HG02970 (cell line): Measurements from ENCODE around the gene ADCY7.

ENCODE experiments used
- ATAC-seq: cut with Tn5 transposase; IDR thresholded peaks from one replicate; pipeline ENCODE4 v1.9.1; 2021; ENCODE audit warnings: mild to moderate bottlenecking, moderate library complexity, moderate number of reproducible peaks; ENCODE audit not compliant: unreplicated experiment, low FRiP score

Gene ADCY7

DNA sequence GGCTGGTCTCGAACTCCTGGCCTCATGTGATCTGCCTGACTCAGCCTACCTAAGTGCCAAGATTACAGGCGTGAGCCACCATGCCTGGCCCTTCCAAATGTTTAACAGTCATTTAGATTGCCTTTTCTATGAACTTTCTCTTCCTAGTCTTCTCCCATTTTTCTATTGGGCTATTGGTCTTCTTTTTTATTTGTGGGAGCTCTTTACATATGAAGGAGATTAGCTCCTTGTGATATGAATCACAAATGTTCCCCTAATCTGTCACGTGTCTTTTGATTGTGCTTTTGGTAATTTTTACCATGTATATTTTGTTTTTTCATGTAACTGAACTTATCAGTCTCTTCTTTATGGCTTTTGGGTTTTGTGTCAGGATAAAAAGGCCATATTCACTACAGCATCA lies 11.9 kb downstream of the ADCY7 start:
- no peak for ATAC-seq

- ATAC-seq = no peak
These were observed 13.1 kb downstream of the ADCY7 start for GRCh38 chr16:50279504-50279865.

DNA sequence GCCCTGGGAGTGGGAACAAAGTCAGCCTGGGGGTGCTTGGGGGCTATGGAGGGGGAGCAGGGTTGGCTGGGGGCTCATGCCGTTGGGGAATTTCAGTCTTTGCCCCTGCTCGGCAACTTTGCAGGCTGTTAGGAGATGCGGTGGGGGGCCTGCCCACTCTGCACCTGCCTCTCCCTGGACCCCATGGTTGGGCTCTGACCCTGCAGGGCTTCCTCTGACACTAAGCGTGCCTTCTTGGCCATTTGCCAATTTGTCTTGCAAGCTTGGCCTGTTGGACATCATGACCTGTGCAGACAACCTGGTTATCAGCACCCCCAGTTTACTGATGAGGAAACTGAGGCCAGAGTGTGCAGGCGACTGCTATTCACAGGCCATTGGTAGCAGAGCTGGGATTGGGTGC lies 14.6 kb downstream of the ADCY7 start:
- no peak for ATAC-seq

GRCh38 chr16:50281391-50282009 lies 15.1 kb downstream of the ADCY7 start:
- no peak for ATAC-seq

DNA sequence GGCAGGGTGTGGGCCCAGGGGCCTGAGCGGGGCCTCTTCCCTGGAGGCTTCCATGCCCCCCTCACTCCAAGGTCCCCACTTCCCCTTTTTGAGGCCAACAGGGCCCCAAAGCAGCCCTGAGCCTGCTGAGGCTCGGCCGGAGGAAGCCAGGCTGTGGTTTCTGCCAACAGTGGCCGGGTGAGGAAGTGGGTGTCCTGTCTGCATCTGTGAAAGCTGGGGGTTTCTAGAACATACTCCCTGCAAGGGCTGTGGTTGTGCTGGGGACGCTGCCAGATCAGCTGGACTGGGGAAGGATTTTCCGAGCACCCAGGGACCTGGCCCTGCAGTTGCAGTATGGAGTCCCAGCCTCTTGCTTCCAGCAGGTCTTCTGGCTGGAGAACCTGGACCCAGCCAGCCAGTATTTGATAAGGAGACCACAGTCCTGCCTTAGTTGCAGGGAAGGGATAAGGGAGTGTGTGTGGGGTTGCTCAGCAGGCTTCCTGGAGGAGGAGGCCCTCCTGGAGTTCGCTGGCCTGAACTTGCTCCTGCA lies 15.7 kb downstream of the ADCY7 start:
- ATAC-seq = peak; percentile 73

DNA sequence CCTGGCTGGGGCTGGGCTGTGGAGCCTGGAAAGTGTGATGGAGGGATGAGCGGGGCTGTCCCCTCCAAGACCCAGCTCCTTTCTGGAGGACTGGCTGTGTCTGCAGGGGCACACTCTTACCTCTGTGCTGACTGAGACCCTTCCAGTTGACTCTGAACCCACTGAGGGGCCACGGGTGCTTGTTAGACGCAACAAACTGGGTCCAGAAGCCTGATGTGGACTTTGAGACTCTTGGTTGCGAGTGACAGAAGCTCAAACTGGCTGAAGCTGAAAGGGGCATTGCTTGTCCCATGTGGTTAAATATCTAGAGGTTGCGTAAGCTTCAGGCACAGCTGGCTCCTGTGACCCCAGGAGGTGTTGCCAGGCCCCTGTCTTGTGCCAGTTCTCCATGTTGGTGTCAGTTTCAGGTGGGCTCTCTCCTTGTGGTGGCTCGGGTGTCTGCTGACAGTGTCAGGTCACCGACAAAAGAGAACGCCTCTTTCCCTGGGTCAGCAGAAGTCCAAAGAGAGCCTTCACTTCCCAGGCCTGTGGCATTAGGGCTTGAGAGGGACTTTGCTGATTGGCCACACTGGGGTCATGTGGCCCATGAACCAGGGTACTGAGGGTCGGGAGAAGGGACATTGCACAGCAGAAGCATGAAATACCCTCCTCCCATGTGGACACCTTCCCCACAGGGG lies 16.7 kb downstream of the ADCY7 start:
- ATAC-seq = no peak

DNA sequence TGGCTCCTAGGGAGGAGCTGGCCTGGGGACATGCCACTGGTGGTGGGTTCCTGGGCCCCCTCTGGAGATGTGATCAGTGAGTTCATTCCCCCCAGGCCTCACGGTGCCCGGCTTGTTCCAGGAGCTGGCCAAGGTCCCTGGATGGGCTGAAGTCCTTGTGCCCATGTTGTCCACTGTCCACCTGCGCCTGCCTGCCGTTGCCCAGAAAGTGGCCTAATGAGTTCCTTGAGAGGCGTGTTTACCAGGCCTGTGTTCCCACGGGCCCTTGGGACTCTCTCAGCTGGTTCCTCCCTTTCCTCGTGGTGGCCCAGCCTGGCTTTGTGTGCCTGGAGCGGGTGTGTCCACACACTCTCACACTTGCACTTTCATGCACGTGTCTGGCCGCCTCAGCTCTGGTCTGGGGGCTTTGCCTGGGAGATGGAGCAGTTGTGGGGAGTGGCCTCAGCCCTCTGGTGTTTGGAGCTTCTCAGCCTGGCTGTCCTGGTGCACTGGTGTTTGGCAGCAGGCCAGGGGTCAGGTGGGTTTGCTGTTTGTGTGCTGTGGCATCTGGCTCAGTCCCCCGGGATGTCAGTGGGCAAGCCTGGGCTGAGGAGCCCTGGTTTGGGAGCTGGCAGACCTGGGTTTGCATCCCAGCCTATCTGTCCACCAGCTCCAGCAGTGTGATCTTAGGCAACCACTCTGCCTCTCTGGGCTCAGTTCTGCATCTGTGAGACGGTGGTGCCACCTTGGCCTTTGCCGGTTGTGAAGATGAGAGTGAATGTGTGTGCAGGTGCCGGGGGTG lies 18.0 kb downstream of the ADCY7 start:
- no peak for ATAC-seq

- ATAC-seq = no peak
These were observed 19.2 kb downstream of the ADCY7 start for GRCh38 chr16:50285406-50286003.

DNA sequence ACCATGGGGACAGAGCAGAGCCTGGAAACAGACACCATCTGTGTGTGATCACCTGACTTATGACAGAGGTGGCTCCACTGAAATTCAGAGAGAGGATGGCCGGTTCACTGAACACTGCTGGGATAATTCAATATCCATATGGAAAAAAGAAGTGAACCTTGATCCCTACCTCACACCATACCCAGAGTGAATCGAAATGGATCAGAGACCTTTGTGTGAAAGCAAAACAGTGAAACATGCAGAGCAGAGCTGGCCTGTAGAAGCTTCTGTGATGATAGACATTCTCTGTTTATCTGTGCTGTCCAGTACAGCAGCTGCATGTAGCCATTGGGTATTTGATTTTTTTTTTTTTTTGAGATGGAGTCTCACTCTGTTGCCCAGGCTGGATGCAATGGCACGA lies 20.3 kb downstream of the ADCY7 start:
- no peak for ATAC-seq

- ATAC-seq = no peak
These were observed 21.7 kb downstream of the ADCY7 start for GRCh38 chr16:50288026-50288425.

- no peak for ATAC-seq
These were observed 22.6 kb downstream of the ADCY7 start for GRCh38 chr16:50288920-50289319.

- no peak for ATAC-seq
These were observed 23.8 kb downstream of the ADCY7 start for GRCh38 chr16:50289950-50290764.

DNA sequence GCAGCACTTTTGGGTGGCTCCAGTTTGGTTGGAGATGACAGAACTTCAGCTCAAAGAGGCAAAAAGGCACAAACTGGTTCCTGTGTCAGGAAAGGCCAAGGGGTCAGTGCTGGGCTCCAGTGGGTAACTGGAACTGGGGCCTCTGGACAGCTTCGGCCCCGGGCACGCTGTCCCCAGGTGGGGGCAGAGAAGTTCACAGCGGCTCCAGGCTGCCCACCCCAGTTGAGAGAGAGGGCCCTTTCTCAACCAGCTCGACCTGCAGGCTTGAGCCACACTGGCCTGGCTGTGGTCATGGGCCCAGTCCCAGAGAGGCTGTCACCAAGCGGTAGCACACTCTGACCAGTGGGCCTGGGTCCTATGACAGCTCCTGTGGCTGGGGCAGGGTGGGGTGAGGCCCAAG lies 24.5 kb downstream of the ADCY7 start:
- no peak for ATAC-seq

- no peak for ATAC-seq
These were observed 25.6 kb downstream of the ADCY7 start for GRCh38 chr16:50291719-50292565.

DNA sequence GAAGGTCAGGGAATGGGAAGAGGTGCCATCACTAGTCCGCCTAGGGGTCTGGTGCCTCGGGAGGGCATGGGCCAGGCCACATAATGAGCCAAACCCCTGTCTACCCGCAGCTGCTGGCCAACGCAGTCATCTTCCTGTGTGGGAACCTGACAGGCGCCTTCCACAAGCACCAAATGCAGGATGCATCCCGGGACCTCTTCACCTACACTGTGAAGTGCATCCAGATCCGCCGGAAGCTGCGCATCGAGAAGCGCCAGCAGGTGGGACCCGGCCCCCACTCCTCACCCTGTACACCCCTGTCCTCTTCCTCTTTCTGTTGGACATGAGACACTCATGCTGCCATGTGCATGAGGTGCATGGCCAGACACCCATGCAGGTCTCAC lies 26.2 kb downstream of the ADCY7 start:
- ATAC-seq = no peak

GRCh38 chr16:50293041-50293783 lies 26.9 kb downstream of the ADCY7 start:
- no peak for ATAC-seq

- no peak for ATAC-seq
These were observed 27.9 kb downstream of the ADCY7 start for GRCh38 chr16:50293994-50294855.

GRCh38 chr16:50294955-50295354 lies 28.6 kb downstream of the ADCY7 start:
- no peak for ATAC-seq
